ENCODE measurements around the gene DACT2.
A peak's percentile ranks its signal among the peaks of the same experiment; 100 is the strongest.

DACT2 gene

DNA sequence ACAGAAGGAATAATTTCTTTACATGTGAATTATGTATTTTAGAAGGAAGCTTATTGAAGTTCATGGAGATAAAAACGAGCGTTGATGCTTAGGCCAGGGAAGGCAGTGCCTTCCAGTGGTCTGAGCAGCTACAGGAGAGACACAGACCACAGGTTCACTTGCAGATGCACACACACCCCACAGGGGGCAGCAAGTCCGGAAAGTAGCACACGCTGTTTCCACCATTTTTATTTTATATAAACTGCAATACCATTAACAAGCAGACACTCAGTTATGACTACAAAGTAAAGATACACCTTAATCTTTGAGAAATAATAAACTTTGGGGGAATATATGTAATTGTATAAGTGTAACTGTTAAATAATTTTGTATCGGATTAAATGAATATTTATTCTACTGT lies 13.5 kb upstream of the DACT2 start:
- peak; percentile 20 for DNase-seq (ENCODE audit: low read depth)
- H3K4me3 ChIP-seq (ENCODE audit: low read depth, low read length), result no peak overlapping the region
- TF ChIP-seq, protein P1, sequence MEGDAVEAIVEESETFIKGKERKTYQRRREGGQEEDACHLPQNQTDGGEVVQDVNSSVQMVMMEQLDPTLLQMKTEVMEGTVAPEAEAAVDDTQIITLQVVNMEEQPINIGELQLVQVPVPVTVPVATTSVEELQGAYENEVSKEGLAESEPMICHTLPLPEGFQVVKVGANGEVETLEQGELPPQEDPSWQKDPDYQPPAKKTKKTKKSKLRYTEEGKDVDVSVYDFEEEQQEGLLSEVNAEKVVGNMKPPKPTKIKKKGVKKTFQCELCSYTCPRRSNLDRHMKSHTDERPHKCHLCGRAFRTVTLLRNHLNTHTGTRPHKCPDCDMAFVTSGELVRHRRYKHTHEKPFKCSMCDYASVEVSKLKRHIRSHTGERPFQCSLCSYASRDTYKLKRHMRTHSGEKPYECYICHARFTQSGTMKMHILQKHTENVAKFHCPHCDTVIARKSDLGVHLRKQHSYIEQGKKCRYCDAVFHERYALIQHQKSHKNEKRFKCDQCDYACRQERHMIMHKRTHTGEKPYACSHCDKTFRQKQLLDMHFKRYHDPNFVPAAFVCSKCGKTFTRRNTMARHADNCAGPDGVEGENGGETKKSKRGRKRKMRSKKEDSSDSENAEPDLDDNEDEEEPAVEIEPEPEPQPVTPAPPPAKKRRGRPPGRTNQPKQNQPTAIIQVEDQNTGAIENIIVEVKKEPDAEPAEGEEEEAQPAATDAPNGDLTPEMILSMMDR (IDR thresholded peaks at IDR 0.05; ENCODE audit: low read depth, low read length), result peak; percentile 37
- TF ChIP-seq POLR2A (IDR thresholded peaks at IDR 0.05; ENCODE audit: extremely low read depth, insufficient read length) (no peak), MYC (IDR thresholded peaks at IDR 0.05; ENCODE audit: low read depth, low read length) (no peak)

DNA sequence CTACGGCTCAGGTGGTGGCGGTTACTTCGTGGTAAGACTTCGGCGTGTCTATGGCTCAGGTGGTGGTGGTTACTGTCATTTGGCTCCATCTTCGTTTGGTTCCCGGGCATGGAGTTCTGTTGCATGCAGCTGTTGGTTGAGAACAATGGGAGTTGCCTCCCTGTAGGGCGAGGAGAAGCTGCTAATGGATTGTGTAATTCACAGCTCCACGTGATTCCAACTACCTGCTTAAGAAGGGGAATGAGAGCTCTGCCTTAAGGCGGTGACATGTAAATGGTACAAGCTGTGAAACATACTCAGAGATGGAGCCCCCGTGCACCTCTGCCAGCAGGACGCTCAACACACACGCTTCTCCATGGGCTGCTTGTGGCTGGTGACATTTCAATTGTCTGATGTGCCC lies 12.4 kb upstream of the DACT2 start:
- no peak for TF ChIP-seq POLR2A (IDR thresholded peaks at IDR 0.05; ENCODE audit: extremely low read depth, insufficient read length)
- TF ChIP-seq, protein P1 (IDR thresholded peaks at IDR 0.05; ENCODE audit: low read depth, low read length), result no peak
- TF ChIP-seq, protein P2, sequence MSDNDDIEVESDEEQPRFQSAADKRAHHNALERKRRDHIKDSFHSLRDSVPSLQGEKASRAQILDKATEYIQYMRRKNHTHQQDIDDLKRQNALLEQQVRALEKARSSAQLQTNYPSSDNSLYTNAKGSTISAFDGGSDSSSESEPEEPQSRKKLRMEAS (IDR thresholded peaks at IDR 0.05; ENCODE audit: low read depth, low read length), result no peak
- TF ChIP-seq MYC (IDR thresholded peaks at IDR 0.05; ENCODE audit: low read depth, low read length), result no peak
- H3K4me3 ChIP-seq (ENCODE audit: low read depth, low read length), result no peak overlapping the region
- no peak for DNase-seq (ENCODE audit: low read depth)

DNA sequence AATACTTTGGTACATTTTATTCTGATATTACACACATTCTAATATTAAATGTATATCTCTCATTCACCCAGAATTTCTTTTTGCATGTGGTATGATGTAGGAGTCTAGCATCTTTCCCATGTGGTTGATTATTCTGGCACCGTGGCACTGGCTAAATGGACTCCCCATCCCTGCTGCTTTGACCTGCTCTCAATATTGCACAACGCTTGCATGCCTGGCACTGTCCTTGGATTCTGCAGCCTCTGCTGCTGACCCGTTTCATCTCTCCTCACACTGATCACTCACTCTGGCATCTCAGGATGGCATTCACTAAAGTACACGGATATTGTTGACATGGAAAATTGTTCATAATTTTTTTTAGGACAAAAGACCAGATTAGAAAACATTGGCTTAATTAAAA lies 11.5 kb upstream of the DACT2 start:
- no peak overlapping the region for H3K4me3 ChIP-seq (ENCODE audit: low read depth, low read length)
- TF ChIP-seq, protein P2 (IDR thresholded peaks at IDR 0.05; ENCODE audit: low read depth, low read length), result no peak
- TF ChIP-seq, protein P1 (IDR thresholded peaks at IDR 0.05; ENCODE audit: low read depth, low read length), result no peak
- TF ChIP-seq MYC (IDR thresholded peaks at IDR 0.05; ENCODE audit: low read depth, low read length), result no peak
- TF ChIP-seq POLR2A (IDR thresholded peaks at IDR 0.05; ENCODE audit: extremely low read depth, insufficient read length), result no peak
- DNase-seq (ENCODE audit: low read depth), result no peak

DNA sequence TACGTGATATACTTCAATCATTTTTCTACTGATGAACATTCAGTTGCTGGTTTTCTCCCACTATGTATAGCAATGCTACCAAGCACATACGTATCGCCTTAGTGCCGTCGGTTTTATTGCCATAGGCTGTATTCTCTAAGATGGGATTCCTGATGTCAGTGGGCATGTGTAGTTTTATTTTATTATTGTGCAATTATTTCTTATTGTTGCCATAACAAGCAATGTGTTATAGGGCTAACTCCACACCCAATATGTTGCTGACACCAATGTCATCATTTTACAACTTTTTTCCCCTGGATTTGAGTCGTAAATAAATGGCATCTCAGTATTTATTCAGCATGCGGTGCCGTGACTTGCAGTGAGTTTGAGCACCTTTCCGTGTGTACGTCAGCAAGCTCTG lies 10.8 kb upstream of the DACT2 start:
- no peak for TF ChIP-seq POLR2A (IDR thresholded peaks at IDR 0.05; ENCODE audit: extremely low read depth, insufficient read length)
- no peak for TF ChIP-seq MYC (IDR thresholded peaks at IDR 0.05; ENCODE audit: low read depth, low read length)
- TF ChIP-seq, protein P2 (IDR thresholded peaks at IDR 0.05; ENCODE audit: low read depth, low read length), result no peak
- TF ChIP-seq, protein P1 (IDR thresholded peaks at IDR 0.05; ENCODE audit: low read depth, low read length), result no peak

DNA sequence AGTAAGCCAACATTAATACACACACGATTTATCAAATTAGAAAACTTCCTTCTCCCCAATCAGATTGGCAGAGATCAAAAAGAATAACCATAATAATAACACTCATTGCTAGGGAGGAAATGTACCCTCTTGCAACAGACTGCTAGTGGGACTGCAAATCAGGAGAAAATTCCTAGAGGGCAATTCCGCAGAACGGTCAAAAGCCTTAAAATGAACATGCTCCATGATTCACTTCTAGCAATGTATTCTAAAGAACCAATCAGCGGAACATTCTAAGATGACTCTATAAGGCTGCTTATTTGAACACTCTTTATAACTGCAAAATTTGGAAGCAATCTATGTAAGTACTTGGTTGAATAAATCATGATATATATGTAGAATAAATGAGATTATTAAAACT lies 8.5 kb upstream of the DACT2 start:
- TF ChIP-seq MYC (IDR thresholded peaks at IDR 0.05; ENCODE audit: low read depth, low read length) (no peak), POLR2A (IDR thresholded peaks at IDR 0.05; ENCODE audit: extremely low read depth, insufficient read length) (no peak)
- TF ChIP-seq, protein P1 (IDR thresholded peaks at IDR 0.05; ENCODE audit: low read depth, low read length), result no peak
- TF ChIP-seq, protein P2 (IDR thresholded peaks at IDR 0.05; ENCODE audit: low read depth, low read length), result no peak
- no peak for DNase-seq (ENCODE audit: low read depth)

More for the DNA sequence above, 10.8 kb upstream of the DACT2 start:
- no peak overlapping the region for H3K4me3 ChIP-seq (ENCODE audit: low read depth, low read length)
- no peak for DNase-seq (ENCODE audit: low read depth)

More for the DNA sequence above, 8.5 kb upstream of the DACT2 start:
- H3K4me3 ChIP-seq (ENCODE audit: low read depth, low read length), result no peak overlapping the region
